MM.1S (cell line): ENCODE data around the gene HSPB1.
A peak's percentile ranks its signal among the peaks of the same experiment; 100 is the strongest.

Experiments
- DNase-seq: peaks from one replicate; pipeline ENCODE4 v3.0.0-alpha.2; 2015
- H2AFZ ChIP-seq: fragments of 300-600 bp; sonication (generic); 2 replicates; pipeline ENCODE4 v1.6.0; 2016; ENCODE audit warnings: antibody characterized with exemption, low read length
- H3F3A ChIP-seq: fragments of 300-600 bp; sonication (generic); 2 replicates; pipeline ENCODE4 v1.6.1; 2016; ENCODE audit warnings: mild to moderate bottlenecking, antibody characterized with exemption, low read length, moderate library complexity, mixed read lengths; ENCODE audit not compliant: insufficient read depth
- H3K27ac ChIP-seq: fragments of 300-600 bp; sonication (generic); 2 replicates; pipeline ENCODE4 v1.5.1; 2016; ENCODE audit warnings: mild to moderate bottlenecking, low read length
- H3K27me3 ChIP-seq: fragments of 300-600 bp; sonication (generic); replicated peaks from 2 replicates; pipeline ENCODE4 v1.6.0; 2016; ENCODE audit warnings: low read length; ENCODE audit not compliant: insufficient read depth
- H3K36me3 ChIP-seq: fragments of 300-600 bp; sonication (generic); replicated peaks from 2 replicates; pipeline ENCODE4 v1.6.1; 2016; ENCODE audit warnings: mild to moderate bottlenecking, low read length, mixed read lengths; ENCODE audit not compliant: insufficient read depth
- H3K4me1 ChIP-seq: fragments of 300-600 bp; sonication (generic); 2 replicates; pipeline ENCODE4 v1.6.1; 2016; ENCODE audit warnings: low read length, mixed read lengths
- H3K4me2 ChIP-seq: fragments of 300-600 bp; sonication (generic); 2 replicates; pipeline ENCODE4 v1.6.0; 2016; ENCODE audit warnings: low read depth, low read length
- H3K4me3 ChIP-seq: fragments of 300-600 bp; sonication (generic); 2 replicates; pipeline ENCODE4 v1.5.1; 2016; ENCODE audit warnings: low read length, mixed read lengths
- H3K79me2 ChIP-seq: fragments of 300-600 bp; sonication (generic); 2 replicates; pipeline ENCODE4 v1.6.1; 2016; ENCODE audit warnings: mixed run types, low read length, mixed read lengths
- H3K9ac ChIP-seq: fragments of 300-600 bp; sonication (generic); 2 replicates; pipeline ENCODE4 v1.6.1; 2016; ENCODE audit warnings: low read length, mixed read lengths
- H3K9me2 ChIP-seq: fragments of 300-600 bp; sonication (generic); replicated peaks from 2 replicates; pipeline ENCODE4 v1.6.1; 2016; ENCODE audit warnings: mild to moderate bottlenecking, low read length, mixed read lengths; ENCODE audit not compliant: insufficient read depth
- H3K9me3 ChIP-seq: fragments of 300-600 bp; sonication (generic); replicated peaks from 2 replicates; pipeline ENCODE4 v1.6.1; 2016; ENCODE audit warnings: mild to moderate bottlenecking, low read length, mixed read lengths; ENCODE audit not compliant: insufficient read depth
- H4K20me1 ChIP-seq: fragments of 300-600 bp; sonication (generic); 2 replicates; pipeline ENCODE4 v1.6.1; 2016; ENCODE audit warnings: mild to moderate bottlenecking, low read length, moderate library complexity, mixed read lengths; ENCODE audit not compliant: insufficient read depth
- EZH2 ChIP-seq: fragments of 300-600 bp; sonication (generic); optimal IDR thresholded peaks from 2 replicates; pipeline ENCODE3; 2017; ENCODE audit warnings: low read depth, mild to moderate bottlenecking, antibody characterized with exemption, low read length, mixed read lengths
- EZH2phosphoT487 ChIP-seq: fragments of 300-600 bp; sonication (generic); IDR thresholded peaks from 2 replicates; pipeline ENCODE4 v1.6.1; 2018; ENCODE audit warnings: antibody characterized with exemption, low read length
- TF ChIP-seq, protein P1 (sequence below): fragments of 300-600 bp; sonication (generic); IDR thresholded peaks from 2 replicates; pipeline ENCODE4 v1.5.1; 2016; ENCODE audit warnings: antibody characterized with exemption, low read length, mixed read lengths

HSPB1 gene

DNA sequence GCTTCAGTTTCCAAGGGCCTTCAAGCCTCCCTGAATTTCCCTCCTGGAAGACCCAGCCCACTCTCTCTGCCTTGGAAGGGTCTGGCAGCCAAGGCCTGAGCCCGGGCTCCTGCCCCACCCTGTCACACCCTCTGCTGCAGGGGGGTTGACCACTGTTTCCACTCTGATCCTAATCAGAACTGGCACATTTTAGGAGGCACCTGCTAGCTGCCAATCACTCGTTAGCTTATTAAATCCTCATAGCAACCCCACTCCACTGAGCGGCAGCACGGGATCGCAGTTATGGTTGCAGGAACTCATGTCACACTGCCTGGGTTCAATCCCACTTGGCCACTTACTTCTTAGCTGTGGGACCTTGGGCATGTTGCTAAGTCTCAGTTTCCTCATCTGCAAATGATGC, 12.9 kb downstream of the HSPB1 start:
- peaks cover 22% of the 10 kb centered on the region for H3F3A ChIP-seq
- H3K27me3 ChIP-seq, result no peaks in the 10 kb centered on the region
- TF ChIP-seq EZH2 (no peak), EZH2phosphoT487 (no peak)
- TF ChIP-seq, protein P1, sequence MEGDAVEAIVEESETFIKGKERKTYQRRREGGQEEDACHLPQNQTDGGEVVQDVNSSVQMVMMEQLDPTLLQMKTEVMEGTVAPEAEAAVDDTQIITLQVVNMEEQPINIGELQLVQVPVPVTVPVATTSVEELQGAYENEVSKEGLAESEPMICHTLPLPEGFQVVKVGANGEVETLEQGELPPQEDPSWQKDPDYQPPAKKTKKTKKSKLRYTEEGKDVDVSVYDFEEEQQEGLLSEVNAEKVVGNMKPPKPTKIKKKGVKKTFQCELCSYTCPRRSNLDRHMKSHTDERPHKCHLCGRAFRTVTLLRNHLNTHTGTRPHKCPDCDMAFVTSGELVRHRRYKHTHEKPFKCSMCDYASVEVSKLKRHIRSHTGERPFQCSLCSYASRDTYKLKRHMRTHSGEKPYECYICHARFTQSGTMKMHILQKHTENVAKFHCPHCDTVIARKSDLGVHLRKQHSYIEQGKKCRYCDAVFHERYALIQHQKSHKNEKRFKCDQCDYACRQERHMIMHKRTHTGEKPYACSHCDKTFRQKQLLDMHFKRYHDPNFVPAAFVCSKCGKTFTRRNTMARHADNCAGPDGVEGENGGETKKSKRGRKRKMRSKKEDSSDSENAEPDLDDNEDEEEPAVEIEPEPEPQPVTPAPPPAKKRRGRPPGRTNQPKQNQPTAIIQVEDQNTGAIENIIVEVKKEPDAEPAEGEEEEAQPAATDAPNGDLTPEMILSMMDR, result no peak
- no peak overlapping the region for H3K9ac ChIP-seq
- peaks cover 18% of the 10 kb centered on the region for H3K4me1 ChIP-seq
- DNase-seq, result no peak
- H2AFZ ChIP-seq, result no peak overlapping the region
- H3K9me2 ChIP-seq, result no peaks in the 10 kb centered on the region
- no peaks in the 10 kb centered on the region; the same call in 1 of the 2 replicates for H3K79me2 ChIP-seq
- H3K27ac ChIP-seq, result no peak overlapping the region
- no peaks in the 10 kb centered on the region for H3K9me3 ChIP-seq
- no peaks in the 10 kb centered on the region for H3K36me3 ChIP-seq
- H3K4me3 ChIP-seq, result no peak overlapping the region
- H4K20me1 ChIP-seq, result no peaks in the 10 kb centered on the region
- no peak overlapping the region for H3K4me2 ChIP-seq

DNA sequence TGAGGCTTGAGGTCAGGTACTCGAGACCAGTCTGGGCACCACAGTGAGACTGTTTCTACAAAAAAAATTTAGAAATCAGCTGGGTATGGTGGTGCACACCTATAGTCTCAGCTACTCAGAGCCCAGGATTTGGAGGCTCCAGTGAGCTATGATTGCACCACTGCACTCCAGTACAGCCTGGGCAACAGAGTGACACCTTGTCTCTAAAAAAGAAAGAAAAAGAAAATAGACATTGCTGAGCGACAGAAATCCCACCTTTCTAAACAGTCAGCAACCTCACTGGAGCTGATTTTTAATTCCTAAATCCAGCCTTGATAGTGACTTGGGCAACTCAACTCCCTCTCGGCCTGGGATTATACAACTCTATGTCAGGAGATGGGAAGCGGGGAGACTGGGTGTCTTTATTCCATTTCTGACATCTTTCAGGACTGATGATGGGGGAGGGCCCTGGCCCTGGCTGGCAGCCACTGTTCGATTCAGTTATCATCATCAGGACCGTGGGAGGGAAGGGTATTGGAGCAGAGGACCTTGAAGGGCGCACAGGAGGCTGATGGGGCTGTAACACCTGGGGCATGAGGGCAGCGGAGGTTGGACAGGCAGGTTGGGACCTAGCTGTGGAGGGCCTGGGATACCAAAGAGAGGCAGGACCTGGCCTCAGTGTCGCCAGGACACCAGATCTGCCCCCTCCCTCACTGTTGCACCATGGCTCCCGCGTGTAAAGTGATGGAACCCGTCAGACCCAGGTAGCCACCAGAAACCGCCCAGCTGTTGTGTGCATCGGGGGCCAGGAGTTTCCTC, 14.7 kb downstream of the HSPB1 start:
- peak overlapping the region; percentile 89 for H3K4me3 ChIP-seq
- TF ChIP-seq EZH2phosphoT487 (no peak), EZH2 (no peak)
- TF ChIP-seq, protein P1, result no peak
- no peak for DNase-seq
- peaks cover 18% of the 10 kb centered on the region for H3K4me1 ChIP-seq
- peak overlapping the region; percentile 94 for H3K4me2 ChIP-seq
- H4K20me1 ChIP-seq, result no peaks in the 10 kb centered on the region
- H3K9me2 ChIP-seq, result no peaks in the 10 kb centered on the region
- H3K36me3 ChIP-seq, result no peaks in the 10 kb centered on the region
- peaks cover 31% of the 10 kb centered on the region for H3F3A ChIP-seq
- H3K9ac ChIP-seq, result peak overlapping the region; percentile 53; the same call in 1 of the 2 replicates
- no peaks in the 10 kb centered on the region for H3K27me3 ChIP-seq
- peak overlapping the region; percentile 95; the same call in 1 of the 2 replicates for H3K27ac ChIP-seq
- H3K9me3 ChIP-seq, result no peaks in the 10 kb centered on the region
- H2AFZ ChIP-seq, result peak overlapping the region; percentile 96
- H3K79me2 ChIP-seq, result no peaks in the 10 kb centered on the region; the same call in 1 of the 2 replicates

DNA sequence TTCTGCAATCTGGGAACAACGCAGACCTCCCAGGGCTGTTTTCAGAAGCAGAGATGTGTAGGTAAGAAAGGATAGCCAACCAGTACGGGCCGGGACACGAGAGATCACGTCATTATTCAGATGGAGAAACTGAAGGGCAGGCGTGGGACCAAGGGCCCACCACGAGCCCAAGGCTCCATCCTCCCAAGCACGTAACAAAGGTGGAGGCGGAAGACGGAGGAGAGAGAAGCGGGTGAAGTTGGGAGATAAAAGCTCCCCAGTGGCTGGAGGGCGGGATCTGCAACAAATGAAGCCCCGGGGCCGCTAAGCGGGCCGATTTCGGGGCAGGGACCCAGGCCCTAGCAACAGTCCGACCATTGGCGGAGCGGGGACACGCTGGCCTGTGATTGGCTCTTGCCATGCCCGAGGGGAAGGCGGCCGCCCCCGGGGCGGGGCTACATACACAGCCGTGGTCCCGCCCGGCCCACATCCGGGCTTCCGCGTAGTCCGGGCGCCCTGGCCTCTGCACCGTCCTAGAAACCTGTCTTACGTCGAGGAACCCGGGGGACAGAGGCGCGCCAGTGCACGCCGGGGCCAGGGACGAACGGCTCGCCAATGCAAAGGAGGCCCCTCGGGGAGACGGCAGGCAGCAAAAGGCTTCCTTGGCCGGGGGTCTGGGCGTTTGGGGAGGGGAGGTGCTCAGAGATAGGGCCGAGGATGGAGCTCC, 15.5 kb downstream of the HSPB1 start:
- H3K4me1 ChIP-seq, result peaks cover 18% of the 10 kb centered on the region
- no peaks in the 10 kb centered on the region for H4K20me1 ChIP-seq
- H3K9me3 ChIP-seq, result no peaks in the 10 kb centered on the region
- peak overlapping the region; percentile 93 for H3K9ac ChIP-seq
- H3K27me3 ChIP-seq, result no peaks in the 10 kb centered on the region
- peak; percentile 98 for DNase-seq
- no peaks in the 10 kb centered on the region for H3K9me2 ChIP-seq
- H3K79me2 ChIP-seq, result no peaks in the 10 kb centered on the region; the same call in 1 of the 2 replicates
- H3K4me3 ChIP-seq, result peak overlapping the region; percentile 89
- peak overlapping the region; percentile 94 for H3K4me2 ChIP-seq
- H2AFZ ChIP-seq, result peak overlapping the region; percentile 96
- peaks cover 34% of the 10 kb centered on the region for H3F3A ChIP-seq
- H3K36me3 ChIP-seq, result no peaks in the 10 kb centered on the region
- H3K27ac ChIP-seq, result peak overlapping the region; percentile 95
- TF ChIP-seq, protein P1, result no peak
- TF ChIP-seq EZH2phosphoT487 (no peak), EZH2 (no peak)
